ENCODE data around the gene KNSTRN.

DNA sequence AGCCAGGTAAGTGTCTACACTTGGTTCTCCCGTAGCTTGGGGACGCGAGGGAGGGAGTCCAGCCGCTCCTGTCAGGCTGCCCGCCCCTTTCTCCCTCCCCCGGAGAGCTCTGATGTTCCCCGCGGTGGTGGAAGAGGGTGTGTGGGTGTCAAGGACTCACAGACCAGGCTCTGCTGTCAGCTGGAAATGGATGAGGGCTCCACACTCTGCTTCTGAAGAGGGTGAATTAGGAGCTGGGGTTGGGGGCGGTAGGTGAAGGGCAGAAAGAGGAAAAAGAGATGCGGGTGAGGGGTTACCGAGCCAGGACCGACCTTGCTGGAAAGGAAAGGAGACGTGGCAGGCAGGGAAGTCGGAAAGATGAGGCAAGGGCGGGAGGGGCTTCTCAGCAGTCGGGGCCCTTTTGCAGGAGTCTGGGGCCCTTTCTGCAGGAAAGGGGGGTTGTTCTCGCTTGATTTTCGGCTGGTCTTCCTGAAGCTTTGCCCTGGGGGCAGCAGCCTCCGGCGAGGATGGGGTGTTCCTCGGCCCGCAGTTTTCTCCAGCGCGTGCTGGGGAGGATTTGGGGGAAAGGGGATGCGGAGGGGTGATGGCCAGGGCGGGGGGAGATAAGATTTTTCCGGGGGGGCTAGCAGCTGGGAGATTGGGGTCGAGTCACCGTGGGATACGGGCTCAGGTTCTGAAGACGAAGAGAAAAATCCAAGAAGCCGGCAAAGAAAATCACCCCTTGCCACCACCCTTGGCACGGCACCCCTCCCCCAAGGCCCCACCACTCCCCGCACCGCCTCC, 57.6 kb downstream of the KNSTRN start:
- TF ChIP-seq EP300 (IDR thresholded peaks at IDR 0.05; ENCODE audit: borderline replicate concordance in 1 of 2, low read depth in 2 of 2, low read length in 2 of 2): no peak
- TF ChIP-seq HDAC6 (IDR thresholded peaks at IDR 0.05; ENCODE audit: low read depth, low read length): no peak
- TF ChIP-seq, protein P1, sequence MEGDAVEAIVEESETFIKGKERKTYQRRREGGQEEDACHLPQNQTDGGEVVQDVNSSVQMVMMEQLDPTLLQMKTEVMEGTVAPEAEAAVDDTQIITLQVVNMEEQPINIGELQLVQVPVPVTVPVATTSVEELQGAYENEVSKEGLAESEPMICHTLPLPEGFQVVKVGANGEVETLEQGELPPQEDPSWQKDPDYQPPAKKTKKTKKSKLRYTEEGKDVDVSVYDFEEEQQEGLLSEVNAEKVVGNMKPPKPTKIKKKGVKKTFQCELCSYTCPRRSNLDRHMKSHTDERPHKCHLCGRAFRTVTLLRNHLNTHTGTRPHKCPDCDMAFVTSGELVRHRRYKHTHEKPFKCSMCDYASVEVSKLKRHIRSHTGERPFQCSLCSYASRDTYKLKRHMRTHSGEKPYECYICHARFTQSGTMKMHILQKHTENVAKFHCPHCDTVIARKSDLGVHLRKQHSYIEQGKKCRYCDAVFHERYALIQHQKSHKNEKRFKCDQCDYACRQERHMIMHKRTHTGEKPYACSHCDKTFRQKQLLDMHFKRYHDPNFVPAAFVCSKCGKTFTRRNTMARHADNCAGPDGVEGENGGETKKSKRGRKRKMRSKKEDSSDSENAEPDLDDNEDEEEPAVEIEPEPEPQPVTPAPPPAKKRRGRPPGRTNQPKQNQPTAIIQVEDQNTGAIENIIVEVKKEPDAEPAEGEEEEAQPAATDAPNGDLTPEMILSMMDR (IDR thresholded peaks at IDR 0.05; ENCODE audit: control extremely low read depth in 1 of 3, insufficient read depth in 1 of 3, low read depth in 1 of 3, low read length in 3 of 3): no peak
- TF ChIP-seq CHD1 (IDR thresholded peaks at IDR 0.05; ENCODE audit: low read depth, low read length): no peak
- TF ChIP-seq CEBPB (IDR thresholded peaks at IDR 0.05; ENCODE audit: low read depth, low read length): no peak
- no peak for TF ChIP-seq EZH2 (IDR thresholded peaks at IDR 0.05; ENCODE audit: low read depth, low read length, severe bottlenecking)
- no peak for TF ChIP-seq POLR2AphosphoS5 (IDR thresholded peaks at IDR 0.05; ENCODE audit: low read depth, low read length)
- TF ChIP-seq, protein P2, sequence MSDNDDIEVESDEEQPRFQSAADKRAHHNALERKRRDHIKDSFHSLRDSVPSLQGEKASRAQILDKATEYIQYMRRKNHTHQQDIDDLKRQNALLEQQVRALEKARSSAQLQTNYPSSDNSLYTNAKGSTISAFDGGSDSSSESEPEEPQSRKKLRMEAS (IDR thresholded peaks at IDR 0.05): no peak
- TF ChIP-seq POLR2A (IDR thresholded peaks at IDR 0.05; ENCODE audit: control extremely low read depth in 1 of 2, low read depth in 2 of 2, low read length in 2 of 2): no peak

Measured in H1 (cell line).